DMS 273 (cell line): ENCODE results near the gene PTTG1IP.
"Not testable (repeated sequence)": the region's sequence is repeated elsewhere in the genome, so short reads cannot be mapped to it uniquely, and the experiment has no call there.

ENCODE experiments used
- DNase-seq: peaks from one replicate; lab custom pipeline; 2025; ENCODE audit not compliant: unreplicated experiment; lab: John Stamatoyannopoulos, UW

PTTG1IP gene

DNA sequence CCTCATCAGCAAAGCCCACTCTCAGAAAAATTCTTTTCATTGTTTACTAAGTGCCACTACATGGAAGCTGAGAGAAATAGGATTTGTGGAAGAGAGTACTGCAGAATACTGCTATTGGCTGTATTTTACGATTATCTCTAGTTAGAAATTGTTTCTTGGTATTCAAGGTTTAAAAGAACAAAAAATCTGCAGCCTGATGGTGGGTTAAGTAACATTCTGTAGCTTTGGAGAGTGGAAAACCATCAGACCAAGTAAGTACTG lies 27.3 kb downstream of the PTTG1IP start:
- no peak for DNase-seq

DNA sequence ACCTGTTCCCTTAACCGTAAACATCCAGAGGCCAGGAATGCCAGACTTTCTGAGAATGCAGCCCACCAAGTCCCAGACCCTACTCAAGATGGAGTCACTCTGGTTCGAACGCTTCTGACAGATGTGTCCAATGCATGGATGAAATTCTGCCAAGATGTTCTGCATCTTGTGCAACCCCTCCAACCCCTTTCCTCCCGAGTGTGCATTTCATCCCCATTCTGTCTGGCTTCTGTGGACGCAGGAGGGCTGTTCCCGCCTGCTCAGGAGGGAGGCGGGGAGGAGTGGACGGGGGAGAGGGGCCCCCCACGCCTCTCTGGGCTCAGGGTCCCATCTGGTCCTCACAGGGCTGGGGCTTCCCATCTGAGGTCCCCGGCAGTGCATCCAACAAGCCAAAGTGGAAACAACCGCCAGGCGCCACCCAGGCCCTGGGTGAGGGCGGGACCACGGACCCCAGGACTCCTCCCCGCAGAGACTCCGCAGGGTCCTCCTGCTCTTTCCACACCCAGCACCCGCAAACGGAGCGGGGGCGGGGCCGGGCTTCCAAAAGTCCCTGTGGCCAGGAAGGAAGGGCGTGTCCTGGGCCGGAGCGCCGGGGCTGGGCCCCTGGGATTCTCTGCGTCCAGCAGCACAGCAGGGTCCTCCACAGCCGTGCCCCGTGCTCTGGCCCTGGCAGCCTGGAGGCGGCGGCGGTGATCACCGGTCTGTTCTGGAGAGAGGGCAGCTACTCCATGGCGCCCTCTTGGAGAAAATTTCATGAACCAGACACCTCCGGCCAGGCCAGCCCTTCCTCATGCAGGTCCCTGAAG lies 27.9 kb downstream of the PTTG1IP start:
- peak; percentile 87 for DNase-seq

DNA sequence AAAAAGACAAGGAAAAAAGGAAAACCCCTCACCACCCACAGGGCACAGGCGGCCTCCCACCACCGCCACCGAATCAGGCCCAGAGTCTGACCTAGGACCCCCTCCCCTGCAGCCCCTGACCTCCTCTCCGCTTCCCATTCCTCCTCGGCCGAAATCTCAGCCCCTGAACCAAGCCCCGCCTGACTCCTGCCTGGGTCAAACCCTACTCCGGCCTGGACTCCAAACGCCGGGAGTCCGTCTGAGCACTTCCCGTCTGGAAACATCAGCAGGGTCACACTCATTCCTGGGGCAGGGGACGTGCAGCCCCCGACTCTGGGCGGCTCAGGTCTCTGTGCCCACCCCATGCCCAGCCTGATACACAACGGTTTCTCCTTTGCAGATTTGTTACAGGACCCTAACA lies 29.2 kb downstream of the PTTG1IP start:
- no peak for DNase-seq

DNA sequence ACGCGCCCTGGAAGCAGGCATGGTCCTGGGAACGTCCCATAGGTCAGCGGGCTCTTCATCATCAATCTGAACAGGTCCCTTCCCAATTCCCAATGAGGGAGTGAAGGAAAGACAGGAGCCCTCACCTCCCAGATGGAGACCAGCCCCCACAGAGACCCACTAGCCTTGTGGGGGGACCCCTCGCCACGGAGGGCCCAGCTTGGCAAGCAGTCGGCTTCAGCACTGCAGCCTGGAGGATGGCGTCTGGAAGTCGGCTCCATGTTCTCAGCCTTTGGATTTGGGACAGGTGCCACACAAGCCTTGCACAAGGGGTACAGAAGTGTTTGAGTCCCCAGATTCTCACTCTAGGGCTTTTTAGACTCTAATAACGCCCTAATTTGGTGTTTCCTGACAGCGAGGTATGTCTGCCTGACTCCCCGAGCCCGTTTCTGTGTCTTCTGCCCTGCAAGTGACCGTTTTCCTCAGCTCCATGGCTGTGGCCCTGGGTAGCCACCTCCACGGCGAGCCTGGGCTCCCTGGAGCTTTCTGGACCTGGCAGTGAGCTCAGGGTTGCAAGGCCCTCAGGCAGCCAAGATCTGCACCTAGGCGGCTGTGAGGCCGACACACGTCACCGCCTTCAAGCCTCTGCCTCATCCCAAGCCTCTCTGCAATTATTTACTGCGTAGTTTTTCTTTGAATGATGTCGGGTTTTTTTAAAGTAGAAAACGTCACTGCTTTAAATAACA lies 30.6 kb downstream of the PTTG1IP start:
- no peak for DNase-seq

DNA sequence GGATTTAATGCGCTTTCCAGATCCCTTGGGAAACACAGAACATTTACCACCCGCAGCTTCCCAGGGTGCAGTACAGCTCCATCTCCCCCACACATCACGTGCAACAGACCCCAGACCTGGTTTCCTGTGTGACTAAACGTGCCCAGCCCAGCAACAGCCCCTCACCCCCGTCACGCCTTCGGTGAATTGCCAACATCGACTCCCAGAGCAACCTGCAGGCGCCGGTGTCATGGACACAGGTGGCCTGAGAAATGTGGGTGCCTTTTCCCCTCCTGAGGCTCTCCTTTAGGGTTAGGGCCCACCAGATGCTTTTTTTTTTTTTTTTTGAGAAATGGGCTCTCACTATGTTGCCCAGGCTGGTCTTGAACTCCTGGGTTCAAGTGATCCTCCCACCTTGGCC lies 31.4 kb downstream of the PTTG1IP start:
- no peak for DNase-seq

DNA sequence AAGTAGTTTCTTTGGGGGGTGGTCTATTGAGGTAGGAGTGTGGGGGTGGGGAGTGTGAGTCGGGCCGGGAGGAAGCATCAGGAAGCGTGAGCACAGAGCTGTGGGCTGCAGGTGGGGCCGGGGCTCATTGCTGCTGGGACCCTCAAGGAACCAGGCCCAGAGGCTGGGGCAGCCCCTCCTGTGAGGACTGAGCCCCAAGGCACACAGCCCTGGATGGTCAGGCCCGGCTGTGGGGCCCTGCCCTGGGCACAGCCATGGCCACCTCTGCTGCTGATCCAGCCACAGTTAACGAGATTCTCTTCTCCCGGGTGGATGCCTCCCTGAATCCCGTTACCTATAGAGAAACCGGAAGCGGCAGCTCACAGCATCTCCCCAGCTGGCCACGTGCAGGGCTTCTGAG lies 32.7 kb downstream of the PTTG1IP start:
- no peak for DNase-seq

DNA sequence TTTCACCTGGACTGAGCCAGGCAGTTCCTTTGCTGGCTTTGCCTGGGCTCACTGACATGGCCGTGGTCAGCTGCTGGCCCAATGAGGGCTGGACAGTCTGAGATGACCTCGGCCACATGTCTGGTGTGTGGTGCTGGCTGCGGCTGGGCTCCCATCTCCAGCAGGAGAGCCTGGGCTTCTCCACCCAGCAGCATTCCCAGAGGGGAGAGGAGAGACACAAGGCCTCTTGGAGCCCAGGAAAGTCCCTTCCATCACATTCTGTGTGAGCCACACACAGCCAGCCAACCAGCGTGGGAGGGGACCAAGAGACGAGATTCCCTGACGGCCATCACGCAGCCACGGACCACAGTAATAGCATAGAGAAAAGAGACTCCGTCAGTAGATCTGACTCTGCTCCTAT lies 34.5 kb downstream of the PTTG1IP start:
- DNase-seq: no peak

DNA sequence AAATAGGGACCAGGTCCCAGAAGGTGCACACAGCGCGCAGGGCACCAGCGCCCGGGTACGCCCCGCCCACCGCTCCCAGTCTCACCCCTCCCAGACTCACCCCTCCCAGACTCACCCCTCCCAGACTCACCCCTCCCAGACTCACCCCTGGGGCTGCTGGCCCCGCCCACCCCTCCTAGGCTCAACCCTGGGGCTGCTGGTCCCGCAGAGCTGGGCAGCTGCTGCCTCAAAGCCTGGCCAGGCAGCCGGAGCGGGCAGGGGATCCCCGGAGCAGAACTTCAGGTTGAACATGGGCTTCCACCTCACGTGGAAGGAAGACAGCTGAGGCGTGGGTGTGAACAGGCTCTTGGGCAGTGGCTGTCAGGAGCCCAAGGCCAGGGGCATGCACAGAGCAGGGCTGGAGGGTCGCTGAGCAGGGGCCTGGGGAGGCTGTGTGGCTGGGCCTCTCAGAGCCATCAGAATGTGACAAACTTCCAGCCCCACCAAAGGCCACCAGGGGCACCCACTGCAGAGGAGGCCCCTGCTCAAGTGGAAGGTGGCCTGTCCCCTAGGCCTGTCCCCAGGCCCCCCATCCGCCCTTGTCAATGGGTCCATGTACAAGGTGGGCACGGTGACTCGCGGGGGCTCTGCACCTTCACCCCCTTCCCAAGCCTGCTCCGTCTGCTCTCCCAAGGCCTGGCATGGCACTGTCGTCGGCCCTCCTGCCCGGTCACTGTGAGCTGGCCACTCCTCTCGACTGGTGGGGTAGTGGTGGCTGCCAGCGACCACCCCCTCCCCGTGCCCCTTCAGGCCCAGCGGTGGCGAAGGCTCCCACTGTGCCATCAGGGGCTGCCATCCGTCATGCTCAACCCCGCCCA lies 35.2 kb downstream of the PTTG1IP start:
- DNase-seq: no peak

GRCh38 chr21:44837537-44837936 lies 36.0 kb downstream of the PTTG1IP start:
- DNase-seq: peak; percentile 20

DNA sequence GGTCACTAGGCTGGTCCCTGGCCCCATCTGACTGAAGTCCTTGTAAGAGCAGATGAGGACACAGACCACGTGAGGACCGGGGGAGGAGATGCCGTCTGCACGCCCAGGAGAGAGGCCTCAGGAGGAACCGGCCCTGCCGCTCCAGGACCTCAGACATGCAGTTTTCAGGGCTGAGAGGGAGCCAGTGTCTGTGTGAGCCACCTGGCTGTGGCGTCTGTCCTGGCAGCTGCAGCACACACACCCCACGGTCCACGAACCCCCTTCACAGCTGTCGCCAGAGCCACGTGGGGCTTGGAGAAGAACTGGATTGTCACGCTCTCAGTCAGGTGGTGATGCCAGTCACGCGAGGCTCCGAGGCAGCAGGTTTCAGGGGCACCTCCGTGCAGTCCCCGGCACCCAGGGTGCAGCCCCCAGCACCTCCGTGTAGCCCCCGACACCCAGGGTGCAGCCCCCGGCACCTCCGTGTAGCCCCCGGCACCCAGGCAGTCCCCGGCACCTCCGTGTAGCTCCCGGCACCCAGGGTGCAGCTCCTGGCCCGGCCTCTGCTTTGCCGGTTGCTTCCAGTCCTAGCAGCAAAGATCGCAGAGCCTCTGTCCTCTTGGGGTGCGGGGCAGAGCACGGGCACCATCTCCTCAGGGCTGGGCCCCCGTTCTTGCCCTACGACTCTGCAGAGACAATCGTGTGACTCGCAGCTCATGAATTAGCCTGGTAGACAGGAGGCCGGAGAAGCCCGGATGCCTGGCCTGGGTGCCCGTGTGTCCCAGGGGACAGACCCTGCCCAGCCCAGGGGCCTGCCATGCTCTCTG lies 36.6 kb downstream of the PTTG1IP start:
- peak; percentile 79 for DNase-seq

- no peak for DNase-seq
Observed at GRCh38 chr21:44836349-44836665, 37.2 kb downstream of the PTTG1IP start.

GRCh38 chr21:44835647-44835973 lies 37.9 kb downstream of the PTTG1IP start:
- no peak for DNase-seq

DNA sequence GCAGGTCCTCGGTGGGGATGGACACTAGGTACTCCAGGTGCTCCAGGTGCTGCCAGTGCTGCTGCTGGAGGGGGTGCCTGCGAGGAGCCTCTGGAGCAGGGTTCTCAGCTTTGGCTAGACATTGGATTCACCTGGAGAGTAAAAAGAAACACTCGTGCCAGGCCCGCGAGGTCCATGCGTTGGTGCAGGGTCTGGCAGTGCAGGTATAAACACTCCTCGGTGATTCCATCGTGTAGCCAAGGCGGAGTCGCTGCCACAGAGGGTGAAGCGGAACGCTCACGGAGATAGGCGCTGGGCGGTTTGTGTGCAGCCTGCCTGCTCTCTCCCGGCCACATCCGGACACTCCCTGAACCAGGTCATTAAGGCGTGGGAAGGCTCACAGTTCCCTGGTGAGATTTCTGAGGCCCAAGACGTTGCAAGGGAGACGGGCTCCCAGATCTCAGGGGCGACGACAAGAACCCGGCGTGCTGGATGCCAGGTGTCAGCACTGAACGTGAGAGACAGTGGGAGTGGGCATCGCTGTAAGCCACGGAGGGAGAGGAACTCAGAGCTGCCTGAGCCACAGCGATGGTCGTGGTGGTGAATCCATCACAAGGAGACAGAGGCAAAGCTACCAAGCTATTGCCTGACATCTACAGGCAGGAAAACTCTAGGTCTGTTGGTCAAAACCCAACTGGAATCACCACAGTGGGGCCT lies 38.4 kb downstream of the PTTG1IP start:
- no peak for DNase-seq

DNA sequence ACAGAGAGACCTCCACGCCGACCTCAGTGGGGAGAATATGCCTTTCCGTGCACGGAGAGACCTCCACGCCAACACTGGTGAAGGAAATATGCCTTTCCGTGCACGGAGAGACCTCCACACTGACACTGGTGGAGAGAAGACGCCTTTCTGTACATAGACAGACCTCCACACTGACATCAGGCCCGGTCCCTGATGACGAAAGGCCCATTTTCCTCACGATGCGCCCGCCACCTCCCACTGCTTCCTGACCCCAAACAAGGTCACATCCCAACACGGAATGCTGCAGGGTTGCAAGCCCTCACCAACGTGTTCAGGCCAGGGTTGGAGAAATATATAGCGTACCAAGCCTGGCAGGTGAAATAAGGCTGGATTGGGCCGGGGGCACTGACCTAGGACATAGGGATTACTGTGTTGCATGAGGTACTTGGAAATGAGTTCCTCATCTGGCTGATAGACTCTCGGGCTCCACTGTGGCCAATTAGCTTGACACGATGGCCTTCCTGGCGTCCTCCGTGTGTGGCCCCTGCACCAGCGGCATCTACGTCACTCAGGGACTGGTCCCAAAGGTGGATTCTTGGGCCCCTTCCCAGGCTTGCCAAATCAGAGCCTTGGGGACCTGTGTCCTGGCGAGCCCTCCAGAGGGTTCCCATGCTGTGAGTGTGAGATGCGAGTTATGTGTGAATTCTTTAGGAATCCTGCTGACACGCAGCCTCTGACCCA lies 39.1 kb downstream of the PTTG1IP start:
- no peak for DNase-seq

- no peak for DNase-seq
Observed at GRCh38 chr21:44833663-44834062, 39.8 kb downstream of the PTTG1IP start.

GRCh38 chr21:44832516-44833255 lies 40.8 kb downstream of the PTTG1IP start:
- not testable (repeated sequence) for DNase-seq

DNA sequence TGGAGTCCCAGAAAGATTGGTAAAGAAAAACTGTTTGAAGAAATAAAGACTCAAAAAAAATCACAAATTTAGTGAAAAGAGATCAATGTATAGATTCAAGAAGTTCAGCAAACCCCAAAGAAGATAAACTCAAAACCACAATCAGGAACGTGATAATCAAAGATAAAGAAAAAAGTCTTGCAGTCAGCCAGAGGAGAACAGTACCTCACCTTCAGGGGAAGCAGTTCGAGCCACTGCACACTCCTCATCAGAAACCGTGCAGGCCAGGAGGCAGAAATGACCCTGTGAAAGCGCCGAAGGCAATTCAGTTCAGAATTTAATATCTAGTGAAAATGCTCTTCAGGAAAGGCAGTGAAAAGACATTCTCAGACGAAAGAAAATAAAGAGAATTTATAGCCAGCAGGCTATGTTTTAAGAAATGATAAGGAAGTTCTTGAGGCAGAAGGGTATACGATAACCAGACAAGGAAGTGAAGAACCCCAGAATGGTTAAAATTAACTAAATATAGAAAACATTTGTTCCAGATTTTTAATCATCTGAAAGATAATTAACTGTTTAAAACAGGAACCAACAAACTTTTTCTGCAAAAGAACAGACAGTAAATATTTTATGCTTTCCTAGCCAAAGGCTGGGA lies 42.1 kb downstream of the PTTG1IP start:
- no peak for DNase-seq

DNA sequence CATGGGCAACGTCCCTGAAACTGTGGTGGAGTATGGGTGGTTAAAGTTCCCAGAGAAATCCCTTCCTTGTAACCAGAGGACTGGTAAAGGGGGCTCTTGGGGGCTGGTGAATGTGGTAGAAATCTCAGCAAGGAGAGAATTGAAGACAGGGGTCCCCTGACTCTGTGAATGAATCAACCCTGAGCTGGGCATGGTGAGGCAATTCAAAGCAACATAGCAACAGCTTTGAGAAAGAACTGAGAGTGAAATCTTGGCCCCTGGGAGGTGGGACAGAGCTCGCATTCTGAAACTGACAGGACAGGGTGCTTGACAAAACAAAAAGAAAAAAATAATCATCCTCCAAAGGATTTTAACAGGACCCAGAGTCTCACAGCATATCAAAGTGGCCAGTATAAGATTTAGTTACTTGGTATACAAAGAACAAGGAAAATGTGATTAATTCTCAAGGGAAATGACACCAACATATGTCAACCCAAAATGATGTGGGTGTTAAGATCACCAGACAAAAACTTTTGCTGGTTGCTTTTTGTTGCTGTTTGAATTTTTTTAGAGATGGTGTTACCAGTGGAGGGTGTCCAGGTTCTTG lies 43.9 kb downstream of the PTTG1IP start:
- DNase-seq: no peak
